OCI-LY3 (cell line): ENCODE measurements around the gene LTBR.

Experiments used
- CTCF ChIP-seq: fragments of 200-600, 300-600 bp; sonication (generic); IDR thresholded peaks from 2 replicates; pipeline ENCODE4 v1.5.1; 2014; ENCODE audit warnings: antibody characterized with exemption, low read length, low read depth
- EZH2phosphoT487 ChIP-seq: fragments of 200-600 bp; shearing (Covaris generic); IDR thresholded peaks from 2 replicates; pipeline ENCODE4 v1.6.1; 2018; ENCODE audit warnings: antibody characterized with exemption, mixed run types, low read depth

- TF ChIP-seq CTCF: peak; percentile 39
- TF ChIP-seq EZH2phosphoT487: no peak
Observed at GRCh38 chr12:6335451-6336078, 48.4 kb upstream of the LTBR start.
